ENCODE measurements around the gene SNTG2.
"Not testable (repeated sequence)": the region's sequence is repeated elsewhere in the genome, so short reads cannot be mapped to it uniquely, and the experiment has no call there.

SNTG2 gene

DNA sequence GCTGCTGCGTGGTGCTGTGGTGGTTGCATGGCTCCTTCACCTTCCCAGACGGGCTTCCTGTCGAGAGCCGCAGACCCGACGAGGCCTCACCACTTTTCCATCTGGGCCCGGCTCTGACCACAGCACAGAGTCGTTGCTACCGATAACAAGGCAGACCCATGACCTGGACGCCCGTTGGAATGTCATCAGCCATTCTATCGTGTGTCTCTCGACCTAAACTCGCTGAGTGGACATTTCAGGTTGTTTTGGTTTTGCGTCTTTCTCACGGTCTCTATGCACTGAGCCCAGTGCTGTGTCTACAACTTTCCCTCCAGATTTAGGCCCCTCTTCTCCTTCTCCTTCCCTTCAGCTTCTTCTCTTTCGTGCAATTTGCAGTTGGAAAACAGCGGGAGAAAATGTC is 257.9 kb downstream of the SNTG2 start:
- DNase-seq = no peak

DNA sequence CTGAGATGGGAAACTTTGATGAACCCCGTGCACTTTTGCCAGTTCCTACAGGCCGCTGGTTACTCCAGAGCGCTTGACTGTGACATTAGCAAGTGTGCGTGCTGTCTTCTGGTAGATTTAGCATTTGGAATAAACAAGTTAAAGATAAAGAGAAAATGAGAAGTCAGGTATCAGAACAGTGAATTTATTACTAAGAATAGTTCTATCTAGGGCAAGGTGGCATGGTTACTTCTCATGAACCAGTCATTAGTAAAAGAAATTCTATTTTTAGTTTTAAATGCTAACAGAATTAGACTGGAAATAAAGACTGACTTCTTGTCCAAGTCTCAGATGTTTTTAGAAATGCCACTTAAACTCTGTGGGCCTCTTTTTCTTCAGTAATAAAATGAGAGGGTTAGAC is 258.6 kb downstream of the SNTG2 start:
- no peak for DNase-seq

DNA sequence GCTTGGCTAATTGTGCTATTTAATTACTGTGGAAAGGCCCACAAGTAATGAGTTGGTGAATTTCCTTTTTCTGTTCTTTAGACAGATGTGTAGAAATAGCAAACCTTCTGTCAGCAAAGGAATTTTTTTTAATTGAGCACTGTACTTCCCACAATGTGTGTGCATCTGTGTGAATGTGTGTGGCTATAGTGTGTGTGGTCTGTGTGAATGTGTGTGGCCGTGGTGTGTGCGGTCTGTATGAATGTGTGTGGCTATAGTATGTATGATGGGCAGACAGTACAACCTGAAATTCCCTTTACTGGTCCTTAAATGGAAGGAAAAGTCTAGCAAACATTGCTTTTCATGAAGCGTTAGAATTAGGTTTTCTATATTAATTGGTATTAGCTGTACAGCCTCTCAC is 259.1 kb downstream of the SNTG2 start:
- no peak for DNase-seq

GRCh38 chr2:1210352-1210751 is 259.7 kb downstream of the SNTG2 start:
- no peak for DNase-seq

- DNase-seq = no peak
These were observed 269.4 kb downstream of the SNTG2 start for GRCh38 chr2:1219901-1220573.

DNA sequence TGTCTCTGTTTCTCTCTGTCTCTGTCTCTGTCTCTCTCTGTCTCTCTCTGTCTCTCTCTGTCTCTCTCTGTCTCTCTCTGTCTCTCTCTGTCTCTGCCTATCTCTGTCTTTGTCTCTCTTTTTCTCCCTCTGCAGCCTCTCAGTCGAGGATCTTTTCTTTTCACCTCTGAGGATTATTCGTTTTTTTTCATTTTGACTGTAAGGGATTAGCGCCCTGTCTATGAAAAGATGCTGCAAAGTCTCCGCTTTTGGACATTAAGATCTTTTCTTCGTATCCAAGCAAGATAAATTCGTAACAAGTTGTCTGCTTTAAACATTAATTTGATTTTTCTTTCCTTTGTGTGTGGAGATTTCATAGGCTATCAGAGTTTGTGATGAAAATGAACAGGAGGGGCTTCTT is 271.4 kb downstream of the SNTG2 start:
- no peak for DNase-seq

GRCh38 chr2:1223791-1224190 is 273.1 kb downstream of the SNTG2 start:
- no peak for DNase-seq

DNA sequence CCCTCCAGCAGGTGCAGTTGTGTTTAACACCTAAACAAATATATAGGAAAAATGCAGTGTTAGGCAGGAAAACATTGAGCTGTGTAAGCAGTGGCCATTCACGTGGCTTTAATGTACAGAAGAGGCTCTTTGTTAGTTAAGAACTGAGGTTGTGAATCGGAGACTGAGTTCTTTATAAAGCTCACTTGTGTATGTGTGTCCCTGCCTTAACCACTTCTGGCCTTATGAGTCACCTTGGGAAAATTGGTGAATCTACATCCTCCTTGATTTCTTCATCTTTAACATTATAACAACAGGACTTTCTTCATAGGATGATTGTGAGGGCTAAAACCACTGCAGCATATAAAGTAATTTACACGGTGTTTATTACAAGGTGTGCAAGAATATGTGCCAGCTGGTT is 274.3 kb downstream of the SNTG2 start:
- DNase-seq = no peak

GRCh38 chr2:1226766-1227165 is 276.1 kb downstream of the SNTG2 start:
- no peak for DNase-seq

DNA sequence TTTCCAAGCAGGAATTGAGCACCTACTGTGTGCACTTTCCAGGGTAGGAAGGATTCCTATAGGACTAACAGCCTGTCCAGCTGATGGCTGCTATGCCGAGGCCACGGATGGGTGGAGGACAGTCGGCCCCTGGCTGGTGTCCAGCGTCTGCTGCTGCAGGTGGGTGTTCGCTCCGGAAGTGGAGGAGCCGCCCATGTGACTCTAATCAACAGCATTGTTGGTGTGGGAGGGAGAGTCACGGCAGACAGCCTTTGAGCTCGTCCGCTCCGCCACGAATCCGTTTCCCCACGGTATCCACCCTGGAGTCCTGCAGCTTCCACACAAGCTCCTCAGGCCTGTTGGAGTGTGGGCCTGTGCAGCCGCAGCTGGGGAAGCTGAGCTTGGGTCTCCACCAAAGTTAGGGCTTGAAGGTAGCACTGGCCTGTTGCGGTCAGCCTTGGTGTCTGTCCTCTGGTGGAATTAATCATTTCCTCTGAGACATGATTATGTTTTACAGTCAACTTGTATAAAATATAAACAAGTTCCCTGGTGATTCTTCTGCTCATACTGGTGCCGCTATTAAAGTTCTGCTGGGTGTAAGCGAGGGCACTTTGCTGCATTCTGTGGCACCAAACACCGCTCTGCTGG is 276.7 kb downstream of the SNTG2 start:
- DNase-seq = no peak

DNA sequence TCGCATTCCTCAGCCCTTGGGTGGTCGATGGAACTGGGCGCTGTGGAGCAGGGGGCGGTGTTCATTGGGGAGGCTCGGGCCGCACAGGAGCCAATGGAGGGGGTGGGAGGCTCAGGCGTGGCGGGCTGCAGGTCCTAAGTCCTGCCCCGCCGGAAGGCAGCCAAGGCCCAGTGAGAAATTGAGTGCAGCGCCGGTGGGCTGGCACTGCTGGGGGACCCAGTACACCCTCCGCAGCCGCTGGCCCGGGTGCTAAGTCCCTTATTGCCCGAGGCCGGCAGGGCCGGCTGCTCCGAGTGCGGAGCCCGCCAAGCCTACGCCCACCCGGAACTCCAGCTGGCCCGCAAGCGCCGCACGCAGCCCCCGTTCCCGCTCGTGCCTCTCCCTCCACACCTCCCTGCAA is 278.9 kb downstream of the SNTG2 start:
- DNase-seq = not testable (repeated sequence)

DNA sequence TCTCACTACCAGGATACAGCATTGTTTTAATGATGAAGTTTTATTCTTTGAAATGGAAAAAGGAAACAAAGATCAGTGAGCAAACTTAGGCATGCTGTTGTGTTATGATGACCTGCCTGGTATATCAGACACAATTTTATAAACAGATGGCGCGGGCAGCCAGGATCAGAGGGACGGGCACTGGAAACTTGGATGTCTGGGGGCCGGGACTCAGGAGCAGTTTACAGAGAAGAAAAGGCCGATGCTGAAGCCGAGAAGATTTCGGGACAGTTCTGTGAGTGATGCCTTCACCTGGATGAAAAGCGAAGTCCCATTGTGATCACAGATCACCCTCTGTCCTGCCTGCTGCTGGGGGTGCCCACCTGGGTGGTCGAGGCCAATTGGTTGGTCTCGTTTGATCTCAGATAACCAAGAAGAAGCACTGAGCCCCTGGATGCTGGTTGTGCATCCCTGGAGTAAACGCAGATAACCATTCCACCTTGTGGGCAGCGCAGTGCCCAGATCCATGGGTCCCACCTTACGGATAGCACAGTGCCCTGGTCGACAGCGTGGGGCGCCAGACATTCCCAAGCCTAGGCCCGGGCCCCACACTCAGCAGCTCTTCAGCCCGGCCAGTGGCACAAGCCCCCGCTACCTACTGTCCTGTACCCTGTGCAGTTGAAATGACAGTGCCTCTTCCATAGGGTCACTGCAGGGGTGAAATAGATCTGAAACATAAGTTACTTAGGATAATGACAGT is 279.7 kb downstream of the SNTG2 start:
- DNase-seq = no peak

GRCh38 chr2:1231466-1232063 is 280.9 kb downstream of the SNTG2 start:
- DNase-seq = no peak

- DNase-seq = no peak
These were observed 282.6 kb downstream of the SNTG2 start for GRCh38 chr2:1233281-1233680.

DNA sequence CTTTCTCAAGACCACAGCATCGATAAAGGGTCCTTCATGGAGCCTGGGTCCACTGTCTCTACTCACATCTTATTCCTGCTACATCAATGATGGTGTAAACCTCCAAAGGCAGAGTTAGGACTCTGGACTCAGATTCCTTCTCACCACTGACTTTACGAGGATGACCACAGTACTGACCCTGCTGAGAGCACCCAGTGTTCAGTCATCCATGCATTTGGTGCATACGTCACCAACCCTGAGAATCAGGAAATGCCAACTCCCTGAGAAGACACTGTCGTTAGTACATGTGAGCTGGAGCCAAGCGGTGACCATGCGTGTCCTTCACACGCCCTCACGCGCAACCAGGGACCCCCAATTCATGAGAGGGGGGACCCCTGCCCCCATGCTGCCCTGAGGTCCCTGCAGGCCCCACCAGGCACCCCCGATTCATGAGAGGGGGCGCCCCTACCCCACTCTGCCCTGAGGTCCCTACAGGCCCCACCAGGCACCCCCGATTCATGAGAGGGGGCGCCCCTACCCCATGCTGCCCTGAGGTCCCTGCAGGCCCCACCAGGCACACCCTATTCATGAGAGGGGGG is 284.2 kb downstream of the SNTG2 start:
- DNase-seq = no peak

- DNase-seq = no peak
These were observed 285.2 kb downstream of the SNTG2 start for GRCh38 chr2:1235806-1236205.

DNA sequence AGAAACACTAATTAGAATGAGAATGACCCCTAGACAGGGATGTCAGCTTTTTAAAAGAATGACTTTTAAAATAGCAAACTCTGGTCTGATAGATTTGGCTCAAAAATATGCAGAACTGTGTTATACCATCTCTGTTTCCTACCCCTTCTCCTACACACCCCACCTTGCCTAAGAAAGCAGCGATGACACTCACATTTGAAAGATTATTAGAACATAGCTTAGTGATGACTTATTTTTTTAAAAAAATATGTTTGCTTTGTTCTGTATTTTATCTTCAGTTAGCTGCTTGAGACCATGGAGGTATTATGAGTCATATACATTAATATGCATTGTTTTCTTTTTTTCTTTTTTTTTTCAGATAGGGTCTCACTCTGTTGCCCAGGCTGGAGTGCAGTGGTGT is 286.0 kb downstream of the SNTG2 start:
- no peak for DNase-seq

DNA sequence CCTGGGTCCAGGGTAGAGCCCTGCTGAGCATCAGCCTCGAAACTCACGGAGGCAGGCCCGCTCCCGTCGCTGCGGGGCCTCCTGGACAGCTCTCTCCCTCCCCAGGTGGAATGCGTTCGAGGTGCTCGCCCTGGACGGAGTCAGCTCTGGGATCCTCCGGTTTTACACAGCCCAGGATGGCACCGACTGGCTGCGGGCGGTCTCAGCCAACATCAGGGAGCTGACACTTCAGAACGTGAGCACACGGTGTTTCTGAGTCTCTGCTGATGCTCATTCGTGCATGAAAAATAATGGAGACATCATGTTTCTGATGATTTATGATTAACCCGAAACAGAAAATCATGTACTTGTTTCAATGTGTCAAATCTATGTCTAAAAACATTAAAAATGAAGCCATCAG is 287.1 kb downstream of the SNTG2 start:
- DNase-seq = no peak

GRCh38 chr2:1238598-1239138 is 288.0 kb downstream of the SNTG2 start:
- DNase-seq = no peak

- no peak for DNase-seq
These were observed 294.5 kb downstream of the SNTG2 start for GRCh38 chr2:1245193-1245592.

- no peak for DNase-seq
These were observed 295.6 kb downstream of the SNTG2 start for GRCh38 chr2:1246239-1246638.

- DNase-seq = no peak
These were observed 296.3 kb downstream of the SNTG2 start for GRCh38 chr2:1246991-1247390.

GRCh38 chr2:1248187-1248586 is 297.5 kb downstream of the SNTG2 start:
- no peak for DNase-seq

Measured in midbrain (tissue), 1 donor.